K562 (cell line): ENCODE data around the gene SUDS3. TPM values are rescaled to one million over a fixed set of nuclear protein-coding genes. Genes with fewer than 3 reads are reported as not detected.

Experiments
- ATAC-seq: fragments of 200-7000 bp; cut with Tn5 transposase; 3 replicates; pipeline ENCODE4 v1.9.1; 2020; ENCODE audit warnings: moderate library complexity
- BruUV-seq: library from RNA; stranded (reverse); fragments of 400-500 nt; replicated peaks from 2 replicates; lab custom pipeline; 2021; lab: Mats Ljungman, UMichigan
- CTCF ChIA-PET: fragments of 300-600 bp; formaldehyde crosslinking; extraction: SDS; loops from one replicate; lab custom pipeline; 2021; ENCODE audit warnings: low intra/inter-chr PET ratio; lab: Yijun Ruan, JAX
- POLR2A ChIA-PET: fragments of 300-600, 350-650 bp; sonication (Branson Sonifier 250); formaldehyde crosslinking; extraction: SDS; loops from one replicate; lab custom pipeline; 2021; ENCODE audit warnings: antibody characterized with exemption, inconsistent platforms; lab: Yijun Ruan, JAX
- DNase-seq, 4 experiments: peaks; one replicate each; pipeline versions ENCODE4 v3.0.0 to v3.0.0-alpha.2; 2011 to 2018; ENCODE audit warnings: low spot score in 3 of 4, mixed read lengths in 3 of 4; ENCODE audit errors: extremely low read depth in 1 of 4
- FAIRE-seq: peaks from 2 replicates; lab custom pipeline; 2011; peaks lifted over from hg19 to GRCh38; lab: Jason Lieb, UNC
- H2AFZ ChIP-seq: 2 replicates; pipeline ENCODE4 v1.6.0; 2011; ENCODE audit warnings: low read depth, low read length, control low read depth, inconsistent platforms
- H3K27ac ChIP-seq: fragments of 200-600 bp; 3 replicates; pipeline ENCODE4 v1.8.0; 2011; ENCODE audit warnings: low read depth, mild to moderate bottlenecking, control low read depth, inconsistent platforms, low read length, moderate library complexity, mixed read lengths; ENCODE audit errors: extremely low read depth
- H3K27me3 ChIP-seq, 2 experiments: fragments of 300-600 bp in 1 of 2; 2 replicates in 1 of 2; 3 replicates in 1 of 2; pipeline versions ENCODE4 v1.6.0 to v1.8.0; 2011; ENCODE audit warnings: inconsistent platforms in 2 of 2, low read length in 2 of 2, mild to moderate bottlenecking in 1 of 2, mixed read lengths in 1 of 2, moderate library complexity in 1 of 2; ENCODE audit not compliant: control insufficient read depth in 2 of 2, insufficient read depth in 2 of 2
- H3K36me3 ChIP-seq: fragments of 300-600 bp; 3 replicates; pipeline ENCODE4 v1.8.0; 2011; ENCODE audit warnings: mild to moderate bottlenecking, low read length, inconsistent platforms; ENCODE audit not compliant: control insufficient read depth, insufficient read depth
- H3K4me1 ChIP-seq, 2 experiments: fragments of 200-600 bp in 1 of 2; replicated peaks in 1 of 2; 2 replicates in 1 of 2; 3 replicates in 1 of 2; pipeline versions ENCODE4 v1.5.1 to v1.8.0; 2011; ENCODE audit warnings: inconsistent platforms in 2 of 2, low read length in 2 of 2, mild to moderate bottlenecking in 1 of 2, mixed read lengths in 1 of 2, moderate library complexity in 1 of 2; ENCODE audit not compliant: control insufficient read depth in 2 of 2, insufficient read depth in 2 of 2
- H3K4me2 ChIP-seq: 2 replicates; pipeline ENCODE4 v1.6.1; 2011; ENCODE audit warnings: low read length, control low read depth, inconsistent platforms, mixed read lengths; ENCODE audit not compliant: insufficient read depth
- H3K4me3 ChIP-seq: fragments of 200-600 bp; sonication (generic), shearing (Covaris generic); 2 replicates; pipeline ENCODE4 v1.5.1; 2016; ENCODE audit warnings: control low read depth, inconsistent platforms
- H3K79me2 ChIP-seq: fragments of 200-600 bp; 3 replicates; pipeline ENCODE4 v1.8.0; 2011; ENCODE audit warnings: low read length, inconsistent platforms; ENCODE audit not compliant: control insufficient read depth, insufficient read depth
- H3K9ac ChIP-seq, 2 experiments: 2 replicates each; pipeline versions ENCODE4 v1.6.0 to v1.6.1; 2011; ENCODE audit warnings: low read depth in 2 of 2, low read length in 2 of 2, control low read depth in 1 of 2, inconsistent platforms in 1 of 2, mild to moderate bottlenecking in 1 of 2, mixed read lengths in 1 of 2; ENCODE audit not compliant: insufficient read depth in 1 of 2
- H3K9me1 ChIP-seq: one replicate; pipeline ENCODE4 v1.6.0; 2011; ENCODE audit warnings: inconsistent platforms, mild to moderate bottlenecking, low read length, moderate library complexity; ENCODE audit not compliant: control insufficient read depth, insufficient read depth
- H3K9me3 ChIP-seq: replicated peaks from 2 replicates; pipeline ENCODE4 v1.5.1; 2011; ENCODE audit warnings: low read depth, low read length, inconsistent platforms; ENCODE audit not compliant: control insufficient read depth, insufficient read depth
- H4K20me1 ChIP-seq: replicated peaks from 2 replicates; pipeline ENCODE4 v1.6.1; 2011; ENCODE audit warnings: low read length, inconsistent platforms, mixed read lengths; ENCODE audit not compliant: control insufficient read depth, insufficient read depth
- CHD4 ChIP-seq: fragments of 200-600 bp; sonication (generic); IDR thresholded peaks from 3 replicates; pipeline ENCODE4 v1.6.1; 2012; ENCODE audit warnings: low read depth, mild to moderate bottlenecking, mixed read lengths, low read length, inconsistent platforms; ENCODE audit not compliant: insufficient read depth, insufficient replicate concordance, poor library complexity, severe bottlenecking
- ELK3 ChIP-seq: fragments of 450-650 bp; formaldehyde crosslinking; IDR thresholded peaks from 2 replicates; pipeline ENCODE4 v1.4.0; 2020; ENCODE audit warnings: mild to moderate bottlenecking
- SP1 ChIP-seq: sonication (generic); formaldehyde crosslinking; IDR thresholded peaks from 2 replicates; pipeline ENCODE4 v1.8.1; 2022; ENCODE audit warnings: mild to moderate bottlenecking, missing genetic modification reagents
- STAG1 ChIP-seq: sonication (generic); formaldehyde crosslinking; IDR thresholded peaks from 2 replicates; pipeline ENCODE4 v1.5.0; 2020; ENCODE audit warnings: missing genetic modification reagents, borderline replicate concordance
- ZKSCAN1 ChIP-seq: fragments of 150-350 bp; IDR thresholded peaks from 2 replicates; pipeline ENCODE4 v1.6.1; 2016; ENCODE audit warnings: low read depth, low read length
- ZNF395 ChIP-seq: fragments of 200-800 bp; sonication (Bioruptor generic); IDR thresholded peaks from 2 replicates; pipeline ENCODE4 v1.6.1; 2017; ENCODE audit warnings: missing genetic modification characterization, missing compliant biosample characterization
- ZNF398 ChIP-seq: fragments of 250-450 bp; sonication (Bioruptor Pico); IDR thresholded peaks from 2 replicates; pipeline ENCODE4 v1.8.0; 2021; ENCODE audit warnings: moderate library complexity, mild to moderate bottlenecking, inconsistent platforms
- WGBS: fragments of 100-300 bp; shearing (Covaris generic); methylation state at CpG from one replicate; pipeline ENCODE4 v1.1.6; 2016; ENCODE audit warnings: low coverage, mixed read lengths; ENCODE audit not compliant: insufficient coverage; ENCODE audit errors: missing lambda C conversion rate; 5-methylcytosine and 5-hydroxymethylcytosine counted together
- in situ Hi-C: fragments of 300-500 bp; cut with MboI; formaldehyde crosslinking; loops from 4 replicates; pipeline ENCODE4 v1.15.0; 2018; ENCODE audit warnings: inconsistent platforms, mixed read lengths
- intact Hi-C: fragments of 100-400 bp; cut with micrococcal nuclease; formaldehyde crosslinking; loops from 2 replicates; pipeline ENCODE4 v1.14.2; 2022
- polyA plus RNA-seq, 8 experiments: library from polyadenylated mRNA; depleted of rRNA in 4 of 8; stranded (reverse) in 5 of 8; unstranded in 3 of 8; fragments of >200 nt; fragmentation: Nextera tagmentation in 2 of 8; fragmentation: Illumina TruSeq in 1 of 8; extraction: Ambion mirVana in 2 of 8; extraction: Trizol in 1 of 8; gene quantifications; 2 replicates each; pipeline versions ENCODE4 v1.2.1 to v1.2.3, GENCODE V29; 2011 to 2014; ENCODE audit warnings: inconsistent platforms in 1 of 8, missing spikeins in 1 of 8
- total RNA-seq, 7 experiments: library from RNA; depleted of rRNA in 6 of 7; stranded (reverse); fragments of >200 nt in 6 of 7; fragmentation: Illumina TruSeq in 2 of 7; extraction: Trizol in 2 of 7; gene quantifications; 2 replicates each; pipeline versions ENCODE4 v1.2.1 to v1.2.3, GENCODE V29; 2011 to 2021; ENCODE audit warnings: low replicate concordance in 1 of 7
- TF ChIP-seq, protein P1 (sequence below): fragments of 450-650 bp; IDR thresholded peaks from 2 replicates; pipeline ENCODE4 v1.6.1; 2016; ENCODE audit warnings: low read depth

Gene SUDS3
- total and polyA plus RNA-seq, 9 of the 15 experiments (the other 6 are each of a cell fraction or from before 2014, with no cell fraction given), result 6.6 to 30.5 (median 23.3) TPM

GRCh38 chr12:118334939-118335567 is 41.3 kb upstream of the SUDS3 start:
- H3K4me3 ChIP-seq, result no peak overlapping the region
- H3K27me3 ChIP-seq, result no peaks in the 10 kb centered on the region
- no TSS peak for BruUV-seq
- no peak overlapping the region for H2AFZ ChIP-seq
- no peak overlapping the region for H3K9ac ChIP-seq
- H4K20me1 ChIP-seq, result 0 out of 2 replicates have a peak, but pooled peaks cover 4% of the 10 kb centered on the region
- WGBS, result 85% methylated on average over 3 of the region's 4 CpGs
- no peak for ATAC-seq
- in situ Hi-C loops (no loop called here), intact Hi-C loops (no loop called here)
- H3K9me3 ChIP-seq, result no peaks in the 10 kb centered on the region
- ChIA-PET POLR2A (no interaction called here), CTCF (no interaction called here)
- FAIRE-seq, result no peak
- H3K4me1 ChIP-seq, result peaks cover 15 to 20% of the 10 kb centered on the region in 2 experiments; a peak in 4 of 5 replicates
- no peak overlapping the region for H3K4me2 ChIP-seq
- H3K9me1 ChIP-seq, result no peaks in the 10 kb centered on the region
- H3K36me3 ChIP-seq, result no peaks in the 10 kb centered on the region
- H3K27ac ChIP-seq, result no peak overlapping the region
- no peak for DNase-seq
- H3K79me2 ChIP-seq, result peaks cover 63% of the 10 kb centered on the region
- no peak for TF ChIP-seq SP1 (CRISPR knock-in tag)
- TF ChIP-seq ZNF395 (CRISPR knock-in tag), result no peak
- no peak for TF ChIP-seq CHD4
- TF ChIP-seq STAG1 (CRISPR knock-in tag), result no peak
- TF ChIP-seq ZKSCAN1, result no peak
- TF ChIP-seq ELK3 (CRISPR knock-in tag), result no peak
- no peak for TF ChIP-seq ZNF398 (CRISPR knock-in tag)
- TF ChIP-seq, protein P1, sequence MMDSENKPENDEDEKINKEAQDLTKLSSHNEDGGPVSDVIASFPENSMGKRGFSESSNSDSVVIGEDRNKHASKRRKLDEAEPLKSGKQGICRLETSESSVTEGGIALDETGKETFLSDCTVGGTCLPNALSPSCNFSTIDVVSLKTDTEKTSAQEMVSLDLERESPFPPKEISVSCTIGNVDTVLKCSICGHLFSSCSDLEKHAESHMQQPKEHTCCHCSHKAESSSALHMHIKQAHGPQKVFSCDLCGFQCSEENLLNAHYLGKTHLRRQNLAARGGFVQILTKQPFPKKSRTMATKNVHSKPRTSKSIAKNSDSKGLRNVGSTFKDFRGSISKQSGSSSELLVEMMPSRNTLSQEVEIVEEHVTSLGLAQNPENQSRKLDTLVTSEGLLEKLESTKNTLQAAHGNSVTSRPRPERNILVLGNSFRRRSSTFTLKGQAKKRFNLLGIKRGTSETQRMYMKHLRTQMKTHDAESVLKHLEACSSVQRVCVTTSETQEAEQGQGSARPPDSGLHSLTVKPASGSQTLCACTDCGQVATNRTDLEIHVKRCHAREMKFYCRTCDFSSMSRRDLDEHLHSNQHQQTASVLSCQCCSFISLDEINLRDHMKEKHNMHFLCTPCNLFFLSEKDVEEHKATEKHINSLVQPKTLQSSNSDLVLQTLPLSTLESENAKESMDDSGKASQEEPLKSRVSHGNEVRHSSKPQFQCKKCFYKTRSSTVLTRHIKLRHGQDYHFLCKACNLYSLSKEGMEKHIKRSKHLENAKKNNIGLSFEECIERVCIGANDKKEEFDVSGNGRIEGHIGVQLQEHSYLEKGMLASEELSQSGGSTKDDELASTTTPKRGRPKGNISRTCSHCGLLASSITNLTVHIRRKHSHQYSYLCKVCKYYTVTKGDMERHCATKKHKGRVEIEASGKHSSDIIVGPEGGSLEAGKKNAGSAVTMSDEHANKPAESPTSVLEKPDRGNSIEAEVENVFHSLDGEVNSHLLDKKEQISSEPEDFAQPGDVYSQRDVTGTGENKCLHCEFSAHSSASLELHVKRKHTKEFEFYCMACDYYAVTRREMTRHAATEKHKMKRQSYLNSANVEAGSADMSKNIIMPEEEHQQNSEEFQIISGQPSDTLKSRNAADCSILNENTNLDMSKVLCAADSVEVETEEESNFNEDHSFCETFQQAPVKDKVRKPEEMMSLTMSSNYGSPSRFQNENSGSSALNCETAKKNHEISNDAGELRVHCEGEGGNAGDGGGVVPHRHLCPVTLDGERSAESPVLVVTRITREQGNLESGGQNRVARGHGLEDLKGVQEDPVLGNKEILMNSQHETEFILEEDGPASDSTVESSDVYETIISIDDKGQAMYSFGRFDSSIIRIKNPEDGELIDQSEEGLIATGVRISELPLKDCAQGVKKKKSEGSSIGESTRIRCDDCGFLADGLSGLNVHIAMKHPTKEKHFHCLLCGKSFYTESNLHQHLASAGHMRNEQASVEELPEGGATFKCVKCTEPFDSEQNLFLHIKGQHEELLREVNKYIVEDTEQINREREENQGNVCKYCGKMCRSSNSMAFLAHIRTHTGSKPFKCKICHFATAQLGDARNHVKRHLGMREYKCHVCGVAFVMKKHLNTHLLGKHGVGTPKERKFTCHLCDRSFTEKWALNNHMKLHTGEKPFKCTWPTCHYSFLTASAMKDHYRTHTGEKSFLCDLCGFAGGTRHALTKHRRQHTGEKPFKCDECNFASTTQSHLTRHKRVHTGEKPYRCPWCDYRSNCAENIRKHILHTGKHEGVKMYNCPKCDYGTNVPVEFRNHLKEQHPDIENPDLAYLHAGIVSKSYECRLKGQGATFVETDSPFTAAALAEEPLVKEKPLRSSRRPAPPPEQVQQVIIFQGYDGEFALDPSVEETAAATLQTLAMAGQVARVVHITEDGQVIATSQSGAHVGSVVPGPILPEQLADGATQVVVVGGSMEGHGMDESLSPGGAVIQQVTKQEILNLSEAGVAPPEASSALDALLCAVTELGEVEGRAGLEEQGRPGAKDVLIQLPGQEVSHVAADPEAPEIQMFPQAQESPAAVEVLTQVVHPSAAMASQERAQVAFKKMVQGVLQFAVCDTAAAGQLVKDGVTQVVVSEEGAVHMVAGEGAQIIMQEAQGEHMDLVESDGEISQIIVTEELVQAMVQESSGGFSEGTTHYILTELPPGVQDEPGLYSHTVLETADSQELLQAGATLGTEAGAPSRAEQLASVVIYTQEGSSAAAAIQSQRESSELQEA, result no peak
